HEK293T (cell line): ENCODE data around the gene CNTLN.

Experiments
- CTCF ChIA-PET: fragments of 350-600 bp; formaldehyde crosslinking; extraction: SDS; loops from one replicate; lab custom pipeline; 2021; ENCODE audit warnings: antibody characterized with exemption, inconsistent platforms; lab: Yijun Ruan, JAX
- POLR2A ChIA-PET: fragments of 350-600 bp; formaldehyde crosslinking; extraction: SDS; loops from one replicate; lab custom pipeline; 2020; ENCODE audit warnings: antibody characterized with exemption, inconsistent platforms; lab: Yijun Ruan, JAX
- DNase-seq: peaks from one replicate; pipeline ENCODE4 v3.0.0; 2012; ENCODE audit warnings: mixed read lengths; ENCODE audit errors: extremely low spot score
- ARNT ChIP-seq: fragments of 450-650 bp; IDR thresholded peaks from 2 replicates; pipeline ENCODE4 v1.6.1; 2017; ENCODE audit warnings: mild to moderate bottlenecking
- BHLHE40 ChIP-seq: fragments of 450-650 bp; IDR thresholded peaks from 2 replicates; pipeline ENCODE4 v1.6.1; 2016; ENCODE audit warnings: mild to moderate bottlenecking, moderate library complexity, borderline replicate concordance
- CTBP1 ChIP-seq: fragments of 450-650 bp; IDR thresholded peaks from 2 replicates; pipeline ENCODE4 v1.6.1; 2016; ENCODE audit warnings: borderline replicate concordance
- ELF4 ChIP-seq: fragments of 450-650 bp; IDR thresholded peaks from 2 replicates; pipeline ENCODE4 v1.6.1; 2017; ENCODE audit warnings: antibody characterized with exemption
- FOXA1 ChIP-seq: fragments of 450-650 bp; IDR thresholded peaks from 2 replicates; pipeline ENCODE4 v1.6.1; 2016; ENCODE audit warnings: mild to moderate bottlenecking
- FOXK2 ChIP-seq: fragments of 450-650 bp; IDR thresholded peaks from 2 replicates; pipeline ENCODE4 v1.6.1; 2016; ENCODE audit warnings: mild to moderate bottlenecking
- FOXM1 ChIP-seq: fragments of 450-650 bp; IDR thresholded peaks from 2 replicates; pipeline ENCODE4 v1.6.1; 2017; ENCODE audit warnings: mild to moderate bottlenecking, borderline replicate concordance
- HDGF ChIP-seq: fragments of 450-650 bp; IDR thresholded peaks from 2 replicates; pipeline ENCODE4 v1.6.1; 2017; ENCODE audit warnings: antibody characterized with exemption, borderline replicate concordance
- L3MBTL2 ChIP-seq: fragments of 450-650 bp; conservative IDR thresholded peaks from 2 replicates; pipeline ENCODE4 v1.6.1; 2016; ENCODE audit warnings: mild to moderate bottlenecking
- LEF1 ChIP-seq: fragments of 450-650 bp; IDR thresholded peaks from 2 replicates; pipeline ENCODE4 v1.6.1; 2017; ENCODE audit warnings: mild to moderate bottlenecking, borderline replicate concordance
- NFRKB ChIP-seq: fragments of 450-650 bp; IDR thresholded peaks from 2 replicates; pipeline ENCODE4 v1.6.1; 2016; ENCODE audit warnings: mild to moderate bottlenecking, moderate library complexity
- SP1 ChIP-seq: fragments of 450-650 bp; IDR thresholded peaks from 2 replicates; pipeline ENCODE4 v1.6.1; 2017
- SUZ12 ChIP-seq: fragments of 450-650 bp; IDR thresholded peaks from 2 replicates; pipeline ENCODE4 v1.6.1; 2016; ENCODE audit warnings: mild to moderate bottlenecking
- TARDBP ChIP-seq: fragments of 450-650 bp; IDR thresholded peaks from 2 replicates; pipeline ENCODE4 v1.6.1; 2016
- ZNF384 ChIP-seq: fragments of 450-650 bp; IDR thresholded peaks from 2 replicates; pipeline ENCODE4 v1.6.1; 2016
- TF ChIP-seq, protein P1 (sequence below): fragments of 450-650 bp; IDR thresholded peaks from 2 replicates; pipeline ENCODE4 v1.6.1; 2016

Gene CNTLN

DNA sequence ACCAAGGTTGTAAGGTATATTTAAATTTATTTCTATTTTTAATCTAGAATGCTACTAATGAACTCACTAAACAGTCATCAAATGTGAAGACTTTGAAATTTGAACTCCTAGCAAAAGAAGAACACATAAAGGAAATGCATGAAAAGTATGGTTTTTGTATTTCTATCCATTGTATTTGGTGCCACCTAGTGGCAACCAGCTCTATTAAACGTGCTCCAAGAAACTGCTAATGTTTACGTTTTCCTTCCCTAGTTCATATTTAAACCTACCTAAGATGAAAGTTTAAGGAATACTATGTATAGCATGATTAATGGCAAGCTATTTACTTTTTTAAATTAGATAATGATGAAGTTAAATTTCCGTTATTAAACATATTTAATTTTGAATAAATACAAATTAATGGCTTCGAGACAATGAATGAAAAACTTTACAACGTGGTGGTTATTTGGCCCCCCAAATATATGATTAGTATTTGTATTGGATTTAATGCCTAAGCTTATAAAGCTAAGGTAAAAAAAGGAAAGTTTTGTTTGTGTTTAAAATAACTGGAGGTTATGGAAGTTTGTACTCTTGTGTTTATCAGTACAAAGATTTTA lies 328.1 kb downstream of the CNTLN start:
- CTCF ChIA-PET: interaction anchor here (0.7 to 1.8 kb wide), 2 partner anchors 337 to 400 kb away, joined by 4 read pairs; no protein-coding TSS in a partner anchor
- DNase-seq: peak; percentile 11
- TF ChIP-seq ARNT (no peak), NFRKB (no peak), FOXM1 (no peak), HDGF (no peak), CTBP1 (no peak), SUZ12 (no peak), SP1 (no peak), BHLHE40 (no peak), L3MBTL2 (no peak), ZNF384 (no peak), TARDBP (no peak), FOXA1 (no peak), ELF4 (no peak), FOXK2 (no peak)
- TF ChIP-seq, protein P1, sequence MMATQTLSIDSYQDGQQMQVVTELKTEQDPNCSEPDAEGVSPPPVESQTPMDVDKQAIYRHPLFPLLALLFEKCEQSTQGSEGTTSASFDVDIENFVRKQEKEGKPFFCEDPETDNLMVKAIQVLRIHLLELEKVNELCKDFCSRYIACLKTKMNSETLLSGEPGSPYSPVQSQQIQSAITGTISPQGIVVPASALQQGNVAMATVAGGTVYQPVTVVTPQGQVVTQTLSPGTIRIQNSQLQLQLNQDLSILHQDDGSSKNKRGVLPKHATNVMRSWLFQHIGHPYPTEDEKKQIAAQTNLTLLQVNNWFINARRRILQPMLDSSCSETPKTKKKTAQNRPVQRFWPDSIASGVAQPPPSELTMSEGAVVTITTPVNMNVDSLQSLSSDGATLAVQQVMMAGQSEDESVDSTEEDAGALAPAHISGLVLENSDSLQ: no peak
- POLR2A ChIA-PET: no interaction called here

DNA sequence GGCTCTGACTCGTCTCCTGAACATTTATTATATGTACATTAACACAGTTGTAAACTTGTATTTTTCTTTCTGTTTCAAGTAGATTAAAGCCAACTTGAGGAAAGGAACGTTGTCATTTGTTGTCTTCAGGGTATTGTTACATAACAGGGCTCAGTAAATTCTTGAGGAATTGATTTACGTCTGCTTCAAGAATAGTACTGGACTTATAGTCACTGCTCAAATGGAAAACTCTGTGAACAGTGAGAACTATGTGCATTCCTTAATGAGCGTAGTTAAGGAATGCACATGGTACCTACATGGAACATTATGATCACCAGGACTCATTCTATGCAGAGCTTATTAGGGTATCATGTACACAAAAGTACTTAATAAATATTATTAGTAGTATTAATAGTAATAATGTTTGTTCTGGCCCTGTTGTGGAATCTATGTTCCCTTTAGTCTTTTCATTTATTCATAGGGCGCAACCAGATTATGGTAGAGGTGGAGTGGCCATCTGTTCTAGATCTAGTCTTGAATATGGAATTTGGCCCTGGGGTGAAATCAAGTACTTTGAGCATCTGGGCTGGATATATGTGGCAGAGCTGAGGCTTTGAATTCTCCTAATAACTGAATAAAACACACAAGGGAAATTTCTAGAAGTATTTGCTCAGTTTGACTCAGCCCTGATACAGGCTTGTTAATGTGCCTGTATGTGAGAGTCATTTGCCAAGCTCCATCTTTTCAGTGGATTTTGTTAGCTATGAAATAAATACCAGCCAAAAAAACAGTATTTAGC lies 335.4 kb downstream of the CNTLN start:
- DNase-seq: no peak
- POLR2A ChIA-PET: no interaction called here
- no peak for TF ChIP-seq ARNT
- TF ChIP-seq HDGF: no peak
- TF ChIP-seq ELF4: no peak
- CTCF ChIA-PET: interaction anchor here (0.6 kb wide), 1 partner anchor 13 kb away, joined by 3 read pairs; no protein-coding TSS in a partner anchor

DNA sequence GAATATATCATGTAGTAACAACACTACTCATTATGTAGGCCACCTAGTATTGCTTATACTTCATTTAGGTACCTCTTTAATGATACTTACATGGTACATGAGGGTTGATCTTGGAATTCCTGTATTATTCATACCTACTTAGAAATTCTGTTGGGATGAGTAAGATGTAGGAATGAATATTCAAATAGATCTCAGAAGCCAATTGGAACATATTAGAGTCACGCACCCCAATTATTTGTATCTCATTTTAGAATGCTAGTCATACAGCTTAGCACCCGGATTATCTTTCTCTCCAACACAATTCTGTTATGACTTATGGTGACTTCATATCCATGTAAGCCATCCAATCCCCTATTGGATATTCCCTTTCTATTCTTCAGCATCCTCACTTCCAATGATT lies 337.3 kb downstream of the CNTLN start:
- CTCF ChIA-PET: no interaction called here
- POLR2A ChIA-PET: no interaction called here
- TF ChIP-seq TARDBP (no peak), HDGF (no peak), ZNF384 (no peak)
- TF ChIP-seq, protein P1: no peak
- no peak for DNase-seq

DNA sequence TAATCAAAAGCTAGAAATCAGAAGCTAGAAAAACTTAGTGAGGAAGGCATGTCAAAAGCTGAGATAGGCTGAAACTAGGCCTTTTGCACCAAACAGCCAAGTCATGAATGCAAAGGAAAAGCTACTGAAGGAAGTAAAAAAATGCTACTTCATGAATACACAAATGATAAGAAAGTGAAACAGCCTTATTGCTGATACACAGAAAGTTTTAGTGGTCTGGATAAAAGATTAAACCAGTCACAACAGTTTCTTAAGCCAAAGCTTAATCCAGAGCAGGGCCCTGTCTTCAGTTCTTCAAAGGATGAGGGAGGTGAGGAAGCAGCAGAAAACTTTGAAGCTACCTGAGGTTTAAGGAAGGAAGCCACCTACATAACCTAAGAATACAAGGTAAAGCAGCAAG lies 341.6 kb downstream of the CNTLN start:
- TF ChIP-seq ELF4 (no peak), L3MBTL2 (no peak), FOXK2 (no peak), SP1 (no peak)
- no peak for DNase-seq
- POLR2A ChIA-PET: no interaction called here
- CTCF ChIA-PET: no interaction called here

DNA sequence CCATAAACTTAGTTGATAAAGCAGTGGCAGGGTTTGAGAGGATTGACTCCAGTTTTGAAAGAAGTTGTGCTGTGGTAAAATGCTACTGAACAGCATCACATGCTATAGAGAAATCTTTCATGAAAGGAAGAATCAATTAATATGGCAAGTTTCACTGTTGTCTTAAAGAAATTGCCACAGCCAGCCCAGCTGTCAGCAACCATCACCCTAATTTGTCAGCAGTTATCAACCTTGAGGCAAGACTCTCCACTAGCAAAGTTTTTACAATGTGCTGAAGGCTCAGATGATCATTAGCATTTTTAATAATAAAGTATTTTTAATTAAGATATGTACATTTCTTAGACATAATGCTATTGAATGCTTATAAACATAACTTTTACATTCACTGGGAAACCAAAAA lies 343.0 kb downstream of the CNTLN start:
- TF ChIP-seq HDGF (no peak), SP1 (no peak), ARNT (no peak), SUZ12 (no peak), NFRKB (no peak), FOXA1 (no peak), CTBP1 (no peak), ZNF384 (no peak), FOXK2 (no peak), BHLHE40 (no peak), FOXM1 (no peak), TARDBP (no peak), ELF4 (no peak), L3MBTL2 (no peak), LEF1 (no peak)
- TF ChIP-seq, protein P1: no peak
- ChIA-PET CTCF (no interaction called here), POLR2A (no interaction called here)
- DNase-seq: no peak

DNA sequence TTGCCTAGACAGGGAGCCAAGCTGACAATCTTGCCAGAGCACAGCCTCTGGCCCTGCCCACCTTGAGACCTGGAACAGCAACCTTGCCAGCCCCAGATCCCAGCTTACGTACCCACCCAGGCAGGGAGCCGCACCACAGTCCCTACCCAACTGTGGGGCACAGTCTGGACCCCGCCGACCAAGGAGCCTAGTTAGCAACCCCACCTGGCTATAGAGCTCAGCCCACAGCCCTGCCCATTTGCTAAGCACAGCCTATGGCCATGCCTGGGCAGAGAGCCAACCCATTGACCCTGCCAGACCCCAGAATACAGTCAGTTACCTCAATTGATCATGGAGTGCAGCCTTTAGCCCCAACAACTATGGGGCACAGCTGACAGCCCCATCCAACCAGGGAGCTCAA lies 346.1 kb downstream of the CNTLN start:
- TF ChIP-seq ZNF384 (no peak), ARNT (no peak), CTBP1 (no peak), FOXM1 (no peak), NFRKB (no peak), LEF1 (no peak), BHLHE40 (no peak), SUZ12 (no peak), HDGF (no peak)
- TF ChIP-seq, protein P1: no peak
- ChIA-PET CTCF (interaction anchor here (0.5 kb wide), 1 partner anchor 8 kb away, joined by 3 read pairs; no protein-coding TSS in a partner anchor), POLR2A (no interaction called here)
- no peak for DNase-seq
